Gastroesophageal sphincter (tissue), 4 donors: ENCODE measurements around the gene UVSSA. TPM values are rescaled to one million over a fixed set of nuclear protein-coding genes. Genes with fewer than 3 reads are reported as not detected.

Experiments used
- ATAC-seq: fragments of 150-250 bp; one replicate; pipeline ENCODE4 v1.9.1; 2016; ENCODE audit warnings: mild to moderate bottlenecking, moderate library complexity
- H3K27ac ChIP-seq, 4 donors: fragments of 200-600 bp; sonication (generic) in 3 of 4; 1 replicate in 3 of 4; 2 replicates in 1 of 4; pipeline ENCODE4 v1.5.1; 2016 to 2019
- H3K27me3 ChIP-seq: fragments of 200-600 bp; sonication (generic); one replicate; pipeline ENCODE4 v1.5.1; 2019
- H3K36me3 ChIP-seq, 2 donors: fragments of 200-600 bp; sonication (generic); one replicate each; pipeline ENCODE4 v1.5.1; 2019; ENCODE audit warnings: control low read depth in 1 of 2
- H3K4me1 ChIP-seq, 3 donors: fragments of 200-600 bp; sonication (generic); 1 replicate in 2 of 3; 2 replicates in 1 of 3; pipeline ENCODE4 v1.5.1; 2016 to 2019; ENCODE audit warnings: control low read depth in 2 of 3
- H3K4me3 ChIP-seq, 2 donors: fragments of 200-600 bp; sonication (generic); one replicate each; pipeline ENCODE4 v1.5.1; 2019; ENCODE audit warnings: mild to moderate bottlenecking in 1 of 2, moderate library complexity in 1 of 2
- H3K9me3 ChIP-seq, 3 donors: fragments of 200-600 bp; sonication (generic); one replicate each; pipeline ENCODE4 v1.5.1; 2017 to 2019; ENCODE audit warnings: control low read depth in 2 of 3
- EP300 ChIP-seq: sonication (generic); formaldehyde crosslinking; IDR thresholded peaks from one replicate; pipeline ENCODE4 v1.6.1; 2017; ENCODE audit warnings: antibody characterized with exemption, mild to moderate bottlenecking
- POLR2A ChIP-seq, 2 donors: fragments of 450-650 bp; IDR thresholded peaks; one replicate each; pipeline ENCODE4 v1.6.1; 2017; ENCODE audit warnings: antibody characterized with exemption in 2 of 2, mild to moderate bottlenecking in 2 of 2, moderate library complexity in 1 of 2
- POLR2AphosphoS5 ChIP-seq: sonication (generic); formaldehyde crosslinking; IDR thresholded peaks from one replicate; pipeline ENCODE4 v1.6.1; 2017; ENCODE audit warnings: antibody characterized with exemption
- WGBS, 2 donors: methylation state at CpG; one replicate each; pipeline ENCODE4 v1.1.5; 2018; ENCODE audit warnings: low coverage in 1 of 2; 5-methylcytosine and 5-hydroxymethylcytosine counted together
- total RNA-seq, 4 donors: library from RNA; depleted of rRNA; stranded (reverse); fragments of >200 nt; gene quantifications; one replicate each; pipeline ENCODE4 v1.1.0, GENCODE V29; 2016
- TF ChIP-seq, protein P1 (sequence below), 4 experiments: fragments of 200-600 bp in 2 of 4; fragments of 450-650 bp in 2 of 4; sonication (generic) in 1 of 4; IDR thresholded peaks; one replicate each; pipeline ENCODE4 v1.5.1; 2017 to 2019; ENCODE audit warnings: antibody characterized with exemption in 4 of 4, mild to moderate bottlenecking in 2 of 4, moderate library complexity in 2 of 4

UVSSA gene
- total RNA-seq, 4 donors from 2014 or later = 3.1 to 24.1 (median 9.9) TPM

GRCh38 chr4:1376391-1376840, 29.4 kb downstream of the UVSSA start:
- Histone ChIP-seq H3K27ac (no peak overlapping the region), H3K36me3 (peaks cover 0 to 94% of the 10 kb centered on the region in 2 donors), H3K4me3 (no peak overlapping the region), H3K9me3 (no peaks in the 10 kb centered on the region), H3K4me1 (no peaks in the 10 kb centered on the region), H3K27me3 (no peaks in the 10 kb centered on the region)
- no peak for ATAC-seq
- no CpG with 5 or more reads among the region's 23 CpGs for WGBS, 2 donors
- TF ChIP-seq POLR2A (IDR thresholded peaks at IDR 0.05) (no peak), EP300 (no peak), POLR2AphosphoS5 (no peak)
- TF ChIP-seq, protein P1, sequence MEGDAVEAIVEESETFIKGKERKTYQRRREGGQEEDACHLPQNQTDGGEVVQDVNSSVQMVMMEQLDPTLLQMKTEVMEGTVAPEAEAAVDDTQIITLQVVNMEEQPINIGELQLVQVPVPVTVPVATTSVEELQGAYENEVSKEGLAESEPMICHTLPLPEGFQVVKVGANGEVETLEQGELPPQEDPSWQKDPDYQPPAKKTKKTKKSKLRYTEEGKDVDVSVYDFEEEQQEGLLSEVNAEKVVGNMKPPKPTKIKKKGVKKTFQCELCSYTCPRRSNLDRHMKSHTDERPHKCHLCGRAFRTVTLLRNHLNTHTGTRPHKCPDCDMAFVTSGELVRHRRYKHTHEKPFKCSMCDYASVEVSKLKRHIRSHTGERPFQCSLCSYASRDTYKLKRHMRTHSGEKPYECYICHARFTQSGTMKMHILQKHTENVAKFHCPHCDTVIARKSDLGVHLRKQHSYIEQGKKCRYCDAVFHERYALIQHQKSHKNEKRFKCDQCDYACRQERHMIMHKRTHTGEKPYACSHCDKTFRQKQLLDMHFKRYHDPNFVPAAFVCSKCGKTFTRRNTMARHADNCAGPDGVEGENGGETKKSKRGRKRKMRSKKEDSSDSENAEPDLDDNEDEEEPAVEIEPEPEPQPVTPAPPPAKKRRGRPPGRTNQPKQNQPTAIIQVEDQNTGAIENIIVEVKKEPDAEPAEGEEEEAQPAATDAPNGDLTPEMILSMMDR (IDR thresholded peaks at IDR 0.05) = no peak

DNA sequence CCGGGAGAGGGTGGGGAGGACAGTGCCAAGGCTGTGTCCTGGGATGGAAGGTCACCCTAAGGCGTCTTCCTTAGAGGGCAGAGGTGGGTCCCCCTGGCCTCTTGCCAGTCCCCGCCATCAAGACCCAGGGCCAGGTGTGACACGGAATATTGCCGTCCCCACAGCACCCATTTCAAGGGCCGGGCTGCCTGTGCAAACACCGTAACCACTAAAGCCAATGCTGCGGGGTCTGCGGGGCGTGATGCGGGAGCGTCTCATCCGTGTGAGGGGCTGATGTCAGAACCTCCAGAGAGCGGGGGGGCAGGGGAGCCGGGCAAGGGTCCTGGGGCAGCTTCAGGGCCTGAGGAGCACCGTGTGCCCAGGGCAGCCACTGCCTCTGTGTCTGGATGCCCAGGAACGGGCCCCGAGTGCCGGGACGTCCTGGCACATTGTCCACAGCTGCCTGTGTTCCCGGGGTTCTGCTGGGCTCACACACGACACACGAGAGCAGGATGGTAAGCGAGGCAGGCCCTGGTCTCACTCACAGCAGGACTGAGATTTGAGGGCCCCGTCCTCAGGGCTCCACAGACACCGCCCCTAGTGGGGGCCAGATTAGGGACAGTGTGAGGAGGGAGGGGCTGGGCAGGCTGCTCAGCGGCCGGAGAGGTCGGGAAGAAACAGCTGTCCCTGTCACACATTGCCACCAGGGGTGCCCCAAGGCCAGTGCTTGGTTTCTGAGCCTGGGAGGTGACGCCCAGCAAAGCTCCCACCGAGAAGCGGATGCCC, 30.0 kb downstream of the UVSSA start:
- ATAC-seq = no peak
- H3K36me3 ChIP-seq = peaks cover 0 to 94% of the 10 kb centered on the region in 2 donors
- WGBS, 2 donors = no CpG with 5 or more reads among the region's 32 CpGs

GRCh38 chr4:1377606-1378261, 30.7 kb downstream of the UVSSA start:
- no peak overlapping the region for H3K4me3 ChIP-seq
- no peaks in the 10 kb centered on the region for H3K9me3 ChIP-seq
- ATAC-seq = no peak
- no peak overlapping the region for H3K27ac ChIP-seq
- no peaks in the 10 kb centered on the region for H3K4me1 ChIP-seq
- WGBS, 2 donors = no CpG with 5 or more reads among the region's 19 CpGs
- peaks cover 0 to 94% of the 10 kb centered on the region in 2 donors for H3K36me3 ChIP-seq
- no peaks in the 10 kb centered on the region for H3K27me3 ChIP-seq
- no peak for TF ChIP-seq POLR2A (IDR thresholded peaks at IDR 0.05)
- no peak for TF ChIP-seq EP300
- TF ChIP-seq, protein P1 (IDR thresholded peaks at IDR 0.05) = no peak
- TF ChIP-seq POLR2AphosphoS5 = no peak

More for the DNA sequence above, 30.0 kb downstream of the UVSSA start:
- Histone ChIP-seq H3K4me1 (no peaks in the 10 kb centered on the region), H3K27ac (no peak overlapping the region), H3K4me3 (no peak overlapping the region), H3K9me3 (no peaks in the 10 kb centered on the region), H3K27me3 (no peaks in the 10 kb centered on the region)
- TF ChIP-seq, protein P1 (IDR thresholded peaks at IDR 0.05) = no peak
- TF ChIP-seq POLR2A (IDR thresholded peaks at IDR 0.05) (no peak), EP300 (no peak), POLR2AphosphoS5 (no peak)

GRCh38 chr4:1378559-1379231, 31.7 kb downstream of the UVSSA start:
- TF ChIP-seq POLR2AphosphoS5 (no peak), EP300 (no peak), POLR2A (IDR thresholded peaks at IDR 0.05) (no peak)
- TF ChIP-seq, protein P1 (IDR thresholded peaks at IDR 0.05) = no peak
- WGBS, 2 donors = no CpG with 5 or more reads among the region's 30 CpGs
- peaks cover 0 to 94% of the 10 kb centered on the region in 2 donors for H3K36me3 ChIP-seq
- no peak overlapping the region for H3K27ac ChIP-seq
- no peaks in the 10 kb centered on the region for H3K27me3 ChIP-seq
- no peaks in the 10 kb centered on the region for H3K4me1 ChIP-seq
- ATAC-seq = no peak
- no peaks in the 10 kb centered on the region for H3K9me3 ChIP-seq
- no peak overlapping the region for H3K4me3 ChIP-seq
